ENCODE results near the gene ZDHHC22.
A peak's percentile ranks its signal among the peaks of the same experiment; 100 is the strongest.

The ZDHHC22 gene

DNA sequence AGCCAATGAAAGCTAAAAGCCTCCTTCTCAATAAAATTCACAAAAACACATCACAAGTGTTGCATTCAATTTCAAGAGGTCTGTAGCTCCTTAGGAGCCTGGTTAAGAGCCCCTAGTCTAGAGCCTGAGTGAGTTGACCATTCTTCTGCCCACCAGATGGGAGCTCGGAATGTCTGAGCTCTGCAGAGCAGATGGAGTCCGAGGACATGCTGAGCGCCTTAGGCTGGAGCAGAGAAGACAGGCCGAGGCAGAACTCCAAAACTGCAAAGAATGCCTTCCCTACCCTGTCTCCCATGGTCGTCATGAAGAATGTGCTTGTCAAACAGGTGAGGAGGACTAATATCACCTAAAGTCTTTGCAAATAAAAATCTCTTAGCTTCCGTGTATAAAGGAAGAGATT, 31.9 kb downstream of the ZDHHC22 start:
- Histone ChIP-seq H3K36me3 (ENCODE audit: insufficient read depth, low read depth, low read length) (peaks cover 81% of the 10 kb centered on the region), H3K4me3 (ENCODE audit: low read length) (0 out of 2 replicates have a peak overlapping the region, but pooled peaks have one; percentile 13), H3K9me3 (ENCODE audit: insufficient read depth, low read depth, low read length) (no peaks in the 10 kb centered on the region), H3K27me3 (ENCODE audit: insufficient read depth, low read length) (no peaks in the 10 kb centered on the region), H3K9ac (ENCODE audit: low read depth, low read length) (peak overlapping the region; percentile 71; the same call in 1 of the 2 replicates), H3K27ac (ENCODE audit: low read length) (no peak overlapping the region), H3K4me1 (ENCODE audit: insufficient read depth, low read length) (peaks cover 52% of the 10 kb centered on the region)

DNA sequence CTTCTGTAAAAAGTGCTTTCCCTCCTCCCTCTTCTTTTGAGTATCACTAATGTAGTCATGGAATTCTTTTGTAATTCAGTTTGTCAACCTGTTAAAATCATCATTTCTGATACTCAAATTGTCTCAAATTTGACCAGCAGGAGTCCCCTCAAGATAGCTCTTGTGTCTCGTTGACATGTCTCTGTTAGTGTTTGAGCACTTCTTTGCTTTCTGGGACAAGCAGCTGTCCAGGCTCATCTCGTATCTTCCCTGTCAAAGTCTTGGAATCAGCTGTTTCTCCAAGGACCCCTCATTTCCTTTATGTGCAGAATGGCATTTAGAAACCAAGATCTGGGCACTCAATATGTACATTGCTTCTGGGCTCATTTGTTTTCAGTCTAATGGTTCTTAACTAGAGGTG, 32.8 kb downstream of the ZDHHC22 start:
- no peak overlapping the region for H3K9ac ChIP-seq (ENCODE audit: low read depth, low read length)
- H3K9me3 ChIP-seq (ENCODE audit: insufficient read depth, low read depth, low read length) = no peaks in the 10 kb centered on the region
- peak overlapping the region; percentile 16 for H3K27ac ChIP-seq (ENCODE audit: low read length)
- no peak overlapping the region for H3K4me3 ChIP-seq (ENCODE audit: low read length)
- H3K27me3 ChIP-seq (ENCODE audit: insufficient read depth, low read length) = no peaks in the 10 kb centered on the region
- peaks cover 56% of the 10 kb centered on the region for H3K4me1 ChIP-seq (ENCODE audit: insufficient read depth, low read length)
- peaks cover 77% of the 10 kb centered on the region for H3K36me3 ChIP-seq (ENCODE audit: insufficient read depth, low read depth, low read length)

DNA sequence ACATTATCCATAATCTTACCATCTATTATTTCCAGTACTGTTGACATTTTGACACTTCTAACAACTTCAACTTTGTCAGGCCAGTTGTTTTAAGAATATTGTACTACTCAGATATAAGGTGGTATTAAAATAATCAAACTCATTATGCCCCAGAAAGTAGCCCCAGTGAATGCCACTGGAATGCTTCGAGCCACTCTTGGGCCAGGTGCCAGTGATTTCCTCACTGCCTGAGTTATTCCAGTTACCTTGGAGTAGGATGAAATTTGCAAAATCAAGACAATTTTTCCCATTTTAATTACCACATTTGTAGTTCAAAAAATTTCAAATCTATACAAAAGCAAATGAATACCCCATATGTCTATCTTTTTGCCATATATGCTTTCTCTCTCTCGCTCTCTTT, 34.4 kb downstream of the ZDHHC22 start:
- Histone ChIP-seq H3K36me3 (ENCODE audit: insufficient read depth, low read depth, low read length) (peaks cover 63% of the 10 kb centered on the region), H3K4me3 (ENCODE audit: low read length) (no peak overlapping the region), H3K27ac (ENCODE audit: low read length) (no peak overlapping the region), H3K9me3 (ENCODE audit: insufficient read depth, low read depth, low read length) (no peaks in the 10 kb centered on the region), H3K27me3 (ENCODE audit: insufficient read depth, low read length) (no peaks in the 10 kb centered on the region), H3K4me1 (ENCODE audit: insufficient read depth, low read length) (peaks cover 53% of the 10 kb centered on the region), H3K9ac (ENCODE audit: low read depth, low read length) (no peak overlapping the region)

DNA sequence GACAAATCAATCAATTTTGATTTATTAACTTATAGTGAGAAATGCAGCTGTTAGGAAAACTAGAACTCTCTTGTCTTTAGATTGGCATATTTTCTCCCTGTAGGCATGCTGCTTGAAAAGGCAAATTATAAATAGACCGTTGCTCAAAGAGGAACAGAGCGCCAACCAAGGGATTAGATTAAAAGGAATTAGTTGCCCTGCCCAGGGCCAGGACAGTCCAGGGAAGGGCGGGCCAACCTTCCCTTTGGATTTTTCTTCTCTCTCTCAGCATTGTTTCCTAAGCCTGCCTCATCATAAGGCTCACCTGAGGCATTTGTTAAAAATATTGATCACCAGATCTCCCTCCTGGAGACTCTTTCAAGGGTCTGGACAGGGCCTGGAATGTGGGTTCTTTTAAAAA, 34.9 kb downstream of the ZDHHC22 start:
- no peak overlapping the region for H3K9ac ChIP-seq (ENCODE audit: low read depth, low read length)
- H3K27ac ChIP-seq (ENCODE audit: low read length) = no peak overlapping the region
- H3K9me3 ChIP-seq (ENCODE audit: insufficient read depth, low read depth, low read length) = no peaks in the 10 kb centered on the region
- H3K36me3 ChIP-seq (ENCODE audit: insufficient read depth, low read depth, low read length) = peaks cover 58% of the 10 kb centered on the region
- peaks cover 48% of the 10 kb centered on the region for H3K4me1 ChIP-seq (ENCODE audit: insufficient read depth, low read length)
- H3K27me3 ChIP-seq (ENCODE audit: insufficient read depth, low read length) = no peaks in the 10 kb centered on the region
- H3K4me3 ChIP-seq (ENCODE audit: low read length) = no peak overlapping the region

DNA sequence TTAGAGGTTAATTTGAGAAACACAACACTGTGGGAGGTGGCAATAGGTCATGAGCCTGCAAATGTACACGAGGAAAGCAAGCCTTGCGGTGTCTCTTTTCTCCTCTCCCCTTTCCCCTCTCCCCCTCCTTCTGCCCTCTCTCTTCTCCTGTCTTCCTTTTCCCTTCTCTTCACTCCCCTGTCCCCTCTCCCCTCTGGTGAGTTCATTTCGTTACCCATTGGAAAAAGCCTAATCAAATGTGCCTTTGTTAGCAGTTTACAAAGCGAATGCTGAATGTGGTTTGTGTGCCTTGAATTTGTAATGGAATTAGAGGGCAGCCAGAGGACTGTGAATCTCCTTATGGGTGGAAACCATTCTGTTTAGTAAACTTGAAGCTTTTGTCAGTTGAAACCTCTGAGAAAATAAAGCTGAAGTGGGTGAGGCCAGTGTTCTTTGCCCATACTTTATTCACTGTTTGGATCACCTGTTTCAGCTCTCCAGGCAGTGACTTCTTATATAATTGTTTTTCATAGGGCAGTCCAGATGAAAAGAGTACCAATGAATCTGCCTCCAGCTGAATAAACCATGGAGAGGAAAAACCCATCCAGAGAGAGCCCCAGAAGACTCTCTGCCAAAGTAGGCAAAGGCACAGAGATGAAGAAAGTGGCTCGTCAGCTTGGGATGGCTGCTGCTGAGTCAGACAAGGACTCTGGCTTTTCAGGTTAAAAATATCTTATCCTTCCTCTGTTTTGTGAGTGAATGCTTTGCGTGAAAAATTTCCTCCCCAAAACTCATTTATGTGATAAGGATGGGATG, 36.2 kb downstream of the ZDHHC22 start:
- Histone ChIP-seq H3K9me3 (ENCODE audit: insufficient read depth, low read depth, low read length) (no peaks in the 10 kb centered on the region), H3K27me3 (ENCODE audit: insufficient read depth, low read length) (no peaks in the 10 kb centered on the region), H3K36me3 (ENCODE audit: insufficient read depth, low read depth, low read length) (peaks cover 52% of the 10 kb centered on the region), H3K4me3 (ENCODE audit: low read length) (peak overlapping the region; percentile 36), H3K27ac (ENCODE audit: low read length) (peak overlapping the region; percentile 30), H3K9ac (ENCODE audit: low read depth, low read length) (peak overlapping the region; percentile 37; the same call in 1 of the 2 replicates), H3K4me1 (ENCODE audit: insufficient read depth, low read length) (peaks cover 40% of the 10 kb centered on the region)

DNA sequence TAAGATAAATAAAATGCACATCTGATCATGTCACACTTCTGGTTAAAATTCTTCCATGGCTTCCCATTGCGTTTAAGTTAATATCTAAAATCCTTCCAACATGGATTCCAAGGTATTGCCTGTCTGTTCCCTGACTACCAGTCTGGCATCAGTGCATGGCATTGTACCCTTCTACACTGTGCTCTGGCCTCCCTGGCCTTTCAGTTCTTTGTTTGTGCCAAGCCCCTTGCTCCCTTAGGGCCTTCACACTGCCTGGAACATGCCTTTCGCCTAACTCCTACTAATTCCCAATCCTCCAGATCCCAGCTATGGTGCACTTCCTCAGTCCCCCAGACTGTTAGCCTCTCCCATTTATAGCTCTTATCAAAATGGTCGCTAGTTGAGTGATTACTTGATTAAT, 37.2 kb downstream of the ZDHHC22 start:
- Histone ChIP-seq H3K27ac (ENCODE audit: low read length) (no peak overlapping the region), H3K4me3 (ENCODE audit: low read length) (peak overlapping the region; percentile 36), H3K36me3 (ENCODE audit: insufficient read depth, low read depth, low read length) (peaks cover 43% of the 10 kb centered on the region), H3K9ac (ENCODE audit: low read depth, low read length) (no peak overlapping the region), H3K27me3 (ENCODE audit: insufficient read depth, low read length) (no peaks in the 10 kb centered on the region), H3K4me1 (ENCODE audit: insufficient read depth, low read length) (peaks cover 37% of the 10 kb centered on the region), H3K9me3 (ENCODE audit: insufficient read depth, low read depth, low read length) (no peaks in the 10 kb centered on the region)

DNA sequence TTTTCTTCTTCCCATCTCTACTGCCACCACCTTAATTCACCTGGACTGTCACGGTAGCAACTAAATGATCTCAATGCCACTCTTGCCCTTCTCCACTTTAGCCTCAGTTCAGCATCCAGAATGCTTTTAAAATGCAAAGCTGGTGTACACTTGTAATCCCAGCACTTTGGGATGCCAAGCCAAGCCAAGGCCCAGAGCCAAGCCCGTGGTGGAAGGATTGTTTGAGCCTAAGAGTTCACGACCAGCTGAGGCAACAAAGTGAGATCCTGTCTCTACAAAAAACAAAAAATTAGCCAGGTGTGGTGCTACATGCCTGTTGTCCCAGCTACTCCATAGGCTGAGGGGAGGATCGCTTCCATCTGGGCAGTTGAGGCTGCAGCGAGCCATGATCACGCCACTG, 37.6 kb downstream of the ZDHHC22 start:
- Histone ChIP-seq H3K9me3 (ENCODE audit: insufficient read depth, low read depth, low read length) (no peaks in the 10 kb centered on the region), H3K27me3 (ENCODE audit: insufficient read depth, low read length) (no peaks in the 10 kb centered on the region), H3K36me3 (ENCODE audit: insufficient read depth, low read depth, low read length) (peaks cover 38% of the 10 kb centered on the region), H3K9ac (ENCODE audit: low read depth, low read length) (no peak overlapping the region), H3K4me1 (ENCODE audit: insufficient read depth, low read length) (peaks cover 35% of the 10 kb centered on the region), H3K4me3 (ENCODE audit: low read length) (no peak overlapping the region), H3K27ac (ENCODE audit: low read length) (no peak overlapping the region)

DNA sequence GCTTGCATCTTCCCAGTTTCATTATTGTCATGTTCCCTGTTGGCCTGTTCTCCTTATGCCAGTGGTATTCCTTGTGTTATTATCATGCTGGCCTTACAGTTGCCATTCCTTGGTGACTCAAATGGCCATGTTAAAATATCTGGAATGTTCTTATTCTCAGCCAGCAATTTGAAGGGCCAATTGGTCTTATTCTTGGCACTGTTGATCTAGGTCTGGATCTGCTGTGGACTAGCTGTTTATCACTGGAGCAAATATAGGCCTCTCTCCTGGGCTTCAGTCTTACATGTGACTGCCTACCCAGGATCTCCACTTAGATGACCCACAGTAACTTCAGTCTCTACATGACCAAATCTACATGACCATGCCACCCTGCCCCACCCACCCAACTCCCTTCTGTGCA, 38.1 kb downstream of the ZDHHC22 start:
- Histone ChIP-seq H3K4me3 (ENCODE audit: low read length) (no peak overlapping the region), H3K27ac (ENCODE audit: low read length) (no peak overlapping the region), H3K36me3 (ENCODE audit: insufficient read depth, low read depth, low read length) (peaks cover 33% of the 10 kb centered on the region), H3K9ac (ENCODE audit: low read depth, low read length) (no peak overlapping the region), H3K27me3 (ENCODE audit: insufficient read depth, low read length) (no peaks in the 10 kb centered on the region), H3K4me1 (ENCODE audit: insufficient read depth, low read length) (peaks cover 35% of the 10 kb centered on the region), H3K9me3 (ENCODE audit: insufficient read depth, low read depth, low read length) (no peaks in the 10 kb centered on the region)

DNA sequence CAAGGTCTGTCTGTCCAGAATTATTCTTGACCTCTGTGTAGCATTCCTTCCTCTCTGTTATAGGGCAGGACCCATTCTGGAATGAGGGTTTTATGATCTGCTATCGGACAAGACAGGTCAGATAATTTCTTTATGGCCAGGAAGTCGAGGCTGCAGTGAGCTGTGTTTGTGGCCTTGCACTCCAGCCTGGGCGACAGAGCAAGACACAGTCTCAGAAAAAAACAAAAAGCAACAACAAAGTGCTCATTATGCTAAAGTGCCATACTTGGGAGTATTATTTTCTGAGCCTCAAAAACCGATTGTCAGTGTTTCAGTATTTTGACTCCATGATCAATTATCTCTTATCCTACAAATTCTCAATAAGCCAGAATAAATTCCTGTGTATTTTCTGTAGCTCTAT, 39.4 kb downstream of the ZDHHC22 start:
- H3K4me1 ChIP-seq (ENCODE audit: insufficient read depth, low read length) = peaks cover 35% of the 10 kb centered on the region
- H3K27me3 ChIP-seq (ENCODE audit: insufficient read depth, low read length) = no peaks in the 10 kb centered on the region
- no peak overlapping the region for H3K4me3 ChIP-seq (ENCODE audit: low read length)
- H3K9ac ChIP-seq (ENCODE audit: low read depth, low read length) = no peak overlapping the region
- no peaks in the 10 kb centered on the region for H3K9me3 ChIP-seq (ENCODE audit: insufficient read depth, low read depth, low read length)
- H3K36me3 ChIP-seq (ENCODE audit: insufficient read depth, low read depth, low read length) = peaks cover 20% of the 10 kb centered on the region
- H3K27ac ChIP-seq (ENCODE audit: low read length) = no peak overlapping the region

DNA sequence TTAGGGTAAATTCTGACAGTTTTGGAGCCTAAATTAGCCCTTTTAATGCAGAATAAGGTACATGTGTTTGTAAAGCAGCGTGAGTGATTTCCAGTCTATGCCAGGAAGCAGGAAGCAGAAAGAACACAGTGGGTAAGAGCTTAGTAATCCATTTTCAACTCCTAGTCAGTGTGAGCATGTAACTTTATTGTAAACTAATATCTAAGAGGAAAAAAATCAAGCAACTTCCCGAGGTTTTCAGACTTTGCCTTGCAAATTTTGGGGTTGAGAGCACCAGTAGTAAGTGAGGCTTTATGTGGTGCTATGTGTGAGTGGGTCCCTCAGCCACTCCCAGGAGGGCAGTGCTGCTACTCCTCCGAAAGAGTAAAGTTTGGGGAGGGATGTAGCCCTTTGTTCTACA, 40.6 kb downstream of the ZDHHC22 start:
- Histone ChIP-seq H3K36me3 (ENCODE audit: insufficient read depth, low read depth, low read length) (peaks cover 8% of the 10 kb centered on the region), H3K4me1 (ENCODE audit: insufficient read depth, low read length) (peaks cover 37% of the 10 kb centered on the region), H3K9me3 (ENCODE audit: insufficient read depth, low read depth, low read length) (no peaks in the 10 kb centered on the region), H3K27me3 (ENCODE audit: insufficient read depth, low read length) (no peaks in the 10 kb centered on the region), H3K9ac (ENCODE audit: low read depth, low read length) (no peak overlapping the region; the same call in 1 of the 2 replicates), H3K4me3 (ENCODE audit: low read length) (no peak overlapping the region), H3K27ac (ENCODE audit: low read length) (no peak overlapping the region)

DNA sequence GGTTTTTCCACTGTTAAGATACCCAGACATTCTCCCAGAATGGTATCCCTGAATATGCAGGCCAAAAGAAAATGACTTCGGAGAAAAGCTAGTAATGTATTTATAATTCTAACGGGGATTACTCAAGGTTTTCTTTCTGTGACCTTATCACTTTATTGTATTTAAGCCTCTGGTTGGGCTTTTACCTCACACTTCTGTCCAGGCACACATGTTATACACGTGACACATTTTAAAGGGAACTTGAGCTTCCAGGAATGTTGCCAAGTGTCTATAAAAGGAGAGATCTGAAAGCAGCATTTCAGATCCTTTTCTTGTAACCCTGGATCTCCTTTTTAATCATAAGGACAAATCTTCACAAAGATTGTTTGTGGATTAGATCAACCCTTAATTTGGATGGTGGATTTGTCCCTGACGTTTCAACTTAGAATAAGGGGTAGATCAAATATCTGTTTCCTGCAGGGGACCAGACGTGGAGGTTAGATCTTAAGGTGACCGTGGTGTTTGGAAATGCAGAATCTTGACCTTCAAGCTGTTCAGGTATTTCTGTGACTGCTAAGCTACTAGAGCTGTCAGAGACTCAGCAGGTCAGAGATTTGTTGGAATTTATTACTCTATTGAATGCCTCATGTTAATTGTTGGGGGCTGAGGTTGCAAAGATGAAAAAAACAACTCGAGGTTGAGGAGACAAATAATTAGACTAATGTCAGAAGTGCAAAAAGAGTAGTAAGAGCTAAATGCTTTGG, 42.0 kb downstream of the ZDHHC22 start:
- Histone ChIP-seq H3K9ac (ENCODE audit: low read depth, low read length) (peak overlapping the region; percentile 94), H3K9me3 (ENCODE audit: insufficient read depth, low read depth, low read length) (no peaks in the 10 kb centered on the region), H3K4me1 (ENCODE audit: insufficient read depth, low read length) (peaks cover 25% of the 10 kb centered on the region), H3K4me3 (ENCODE audit: low read length) (peak overlapping the region; percentile 79), H3K36me3 (ENCODE audit: insufficient read depth, low read depth, low read length) (peaks cover 5% of the 10 kb centered on the region; the same call in 1 of the 2 replicates), H3K27ac (ENCODE audit: low read length) (no peak overlapping the region), H3K27me3 (ENCODE audit: insufficient read depth, low read length) (no peaks in the 10 kb centered on the region)
